ENCODE data around the gene ECT2L. TPM values are rescaled to one million over a fixed set of nuclear protein-coding genes. Genes with fewer than 3 reads are reported as not detected.
A peak's percentile ranks its signal among the peaks of the same experiment; 100 is the strongest.
"Not testable (repeated sequence)": the region's sequence is repeated elsewhere in the genome, so short reads cannot be mapped to it uniquely, and the experiment has no call there.

Gene ECT2L
- polyA plus RNA-seq, 2 of the 4 experiments (the other 2 are of a cell fraction) = 0.01 TPM; not detected in 1

DNA sequence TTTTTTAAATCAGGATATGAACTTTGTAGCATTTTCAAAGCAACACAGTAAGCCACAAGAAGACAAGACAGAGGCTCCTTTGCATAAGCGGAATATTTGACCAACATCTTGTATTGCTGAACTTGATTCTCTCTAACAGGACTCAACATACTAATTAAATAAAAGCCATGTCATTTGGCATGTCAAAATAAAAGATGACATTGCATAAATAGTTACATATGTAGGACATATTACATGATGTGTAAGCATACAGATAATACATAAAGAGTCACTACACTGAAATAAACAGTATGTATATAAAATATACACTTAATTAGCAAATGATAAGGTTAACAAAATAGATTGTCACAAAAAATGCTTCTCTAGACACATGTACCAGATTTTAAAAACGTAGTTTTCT is 129.9 kb downstream of the ECT2L start:
- 87% methylated on average over 2 of the region's 2 CpGs for WGBS (ENCODE audit: missing lambda C conversion rate)
- POLR2A ChIA-PET = no interaction called here
- TF ChIP-seq FOSL2 (IDR thresholded peaks at IDR 0.05) = no peak
- TF ChIP-seq FOSL2 (CRISPR knock-in tag; IDR thresholded peaks at IDR 0.05) = no peak
- TF ChIP-seq MAFK (IDR thresholded peaks at IDR 0.05; ENCODE audit: partially characterized antibody) = peak; percentile 67
- TF ChIP-seq EP300 (IDR thresholded peaks at IDR 0.05) = no peak
- TF ChIP-seq NFE2L2 (conservative IDR thresholded peaks at IDR 0.05; ENCODE audit: low read length) = 0 out of 2 replicates have a peak, but pooled peaks have one; percentile 2
- TF ChIP-seq, protein P1, sequence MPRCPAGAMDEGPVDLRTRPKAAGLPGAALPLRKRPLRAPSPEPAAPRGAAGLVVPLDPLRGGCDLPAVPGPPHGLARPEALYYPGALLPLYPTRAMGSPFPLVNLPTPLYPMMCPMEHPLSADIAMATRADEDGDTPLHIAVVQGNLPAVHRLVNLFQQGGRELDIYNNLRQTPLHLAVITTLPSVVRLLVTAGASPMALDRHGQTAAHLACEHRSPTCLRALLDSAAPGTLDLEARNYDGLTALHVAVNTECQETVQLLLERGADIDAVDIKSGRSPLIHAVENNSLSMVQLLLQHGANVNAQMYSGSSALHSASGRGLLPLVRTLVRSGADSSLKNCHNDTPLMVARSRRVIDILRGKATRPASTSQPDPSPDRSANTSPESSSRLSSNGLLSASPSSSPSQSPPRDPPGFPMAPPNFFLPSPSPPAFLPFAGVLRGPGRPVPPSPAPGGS (IDR thresholded peaks at IDR 0.05) = no peak
- FAIRE-seq (no peak), DNase-seq (ENCODE audit: low read depth in 1 of 2, low spot score in 1 of 2) (no peak), ATAC-seq (no peak)
- Histone ChIP-seq H3K9me3 (no peaks in the 10 kb centered on the region), H3K4me3 (no peak overlapping the region), H3K4me1 (no peaks in the 10 kb centered on the region), H3K27ac (no peak overlapping the region), H3K4me2 (no peak overlapping the region)
- CTCF ChIA-PET = no interaction called here

- POLR2A ChIA-PET = no interaction called here
- Histone ChIP-seq H3K4me3 (no peak overlapping the region), H3K4me2 (no peak overlapping the region), H3K27ac (no peak overlapping the region), H3K9me3 (no peaks in the 10 kb centered on the region), H3K4me1 (no peaks in the 10 kb centered on the region)
- ATAC-seq (no peak), DNase-seq (ENCODE audit: low read depth in 1 of 2, low spot score in 1 of 2) (no peak), FAIRE-seq (no peak)
- CTCF ChIA-PET = no interaction called here
- TF ChIP-seq, protein P1 (IDR thresholded peaks at IDR 0.05) = no peak
- TF ChIP-seq KDM1A (IDR thresholded peaks at IDR 0.05; ENCODE audit: low read depth) (no peak), ZFP36 (IDR thresholded peaks at IDR 0.05; ENCODE audit: borderline replicate concordance, partially characterized antibody) (no peak), MYC (IDR thresholded peaks at IDR 0.05; ENCODE audit: borderline replicate concordance, low read length) (no peak)
- WGBS (ENCODE audit: missing lambda C conversion rate) = 92% methylated on average over 3 of the region's 3 CpGs
These were observed 130.7 kb downstream of the ECT2L start for GRCh38 chr6:138926579-138926978.

GRCh38 chr6:138931660-138932059 is 135.8 kb downstream of the ECT2L start:
- TF ChIP-seq, protein P2, sequence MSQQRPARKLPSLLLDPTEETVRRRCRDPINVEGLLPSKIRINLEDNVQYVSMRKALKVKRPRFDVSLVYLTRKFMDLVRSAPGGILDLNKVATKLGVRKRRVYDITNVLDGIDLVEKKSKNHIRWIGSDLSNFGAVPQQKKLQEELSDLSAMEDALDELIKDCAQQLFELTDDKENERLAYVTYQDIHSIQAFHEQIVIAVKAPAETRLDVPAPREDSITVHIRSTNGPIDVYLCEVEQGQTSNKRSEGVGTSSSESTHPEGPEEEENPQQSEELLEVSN (IDR thresholded peaks at IDR 0.05; ENCODE audit: borderline replicate concordance, low read depth) = no peak
- ATAC-seq = no peak
- 90% methylated on average over 1 of the region's 1 CpG for WGBS (ENCODE audit: missing lambda C conversion rate)
- ChIA-PET POLR2A (no interaction called here), CTCF (no interaction called here)
- H3K27ac ChIP-seq = no peak overlapping the region
- no peaks in the 10 kb centered on the region for H3K9me3 ChIP-seq
- no peaks in the 10 kb centered on the region for H3K4me1 ChIP-seq
- DNase-seq (ENCODE audit: low read depth in 1 of 2, low spot score in 1 of 2) = no peak
- no peak overlapping the region for H3K4me3 ChIP-seq
- H3K4me2 ChIP-seq = no peak overlapping the region
- FAIRE-seq = no peak

DNA sequence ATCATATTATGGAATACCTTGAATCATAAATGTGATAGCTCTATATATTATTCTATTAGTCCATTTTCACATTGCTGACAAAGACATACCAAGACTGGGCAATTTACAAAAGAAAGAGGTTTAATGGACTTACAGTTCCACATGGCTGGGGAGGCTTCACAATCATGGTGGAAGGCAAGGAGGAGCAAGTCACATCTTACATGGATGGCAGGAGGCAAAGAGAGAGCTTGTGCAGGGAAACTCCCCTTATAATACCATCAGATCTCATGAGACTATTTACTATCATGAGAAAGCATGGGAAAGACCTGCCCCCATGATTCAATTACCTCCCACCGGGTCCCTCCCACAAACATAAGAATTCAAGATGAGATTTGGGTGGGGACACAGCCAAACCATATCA is 141.0 kb downstream of the ECT2L start:
- 93% methylated on average over 1 of the region's 1 CpG for WGBS (ENCODE audit: missing lambda C conversion rate)

DNA sequence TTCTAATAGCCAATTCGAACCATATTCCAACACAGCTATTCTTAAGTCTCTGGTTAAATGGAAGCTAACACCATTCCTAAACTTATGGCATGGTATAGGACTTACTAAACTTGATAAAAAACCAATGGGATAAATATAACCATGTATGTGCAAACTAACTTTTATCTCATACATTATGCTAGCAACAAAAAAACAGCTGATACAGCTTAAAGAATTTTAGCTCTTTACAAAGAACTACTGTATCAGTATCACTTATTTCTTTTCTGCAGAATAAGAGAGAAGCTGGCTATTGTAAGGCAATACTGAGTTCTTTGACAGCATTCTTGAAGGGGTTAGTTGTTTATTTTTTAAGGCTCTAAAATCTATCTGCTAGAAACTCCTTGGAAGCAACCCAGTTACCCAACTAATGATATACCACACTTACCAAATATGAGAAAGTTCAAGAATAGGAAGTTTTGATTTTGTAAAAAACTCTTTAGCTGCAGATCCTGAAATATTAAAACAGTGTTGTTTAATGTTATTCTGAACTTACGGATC is 147.3 kb downstream of the ECT2L start:
- H3K4me3 ChIP-seq = no peak overlapping the region
- ChIA-PET POLR2A (no interaction called here), CTCF (interaction anchor here (1.0 kb wide), 1 partner anchor 32 kb away, joined by 3 read pairs; no protein-coding TSS in a partner anchor)
- H3K27ac ChIP-seq = no peak overlapping the region
- peaks cover 17% of the 10 kb centered on the region for H3K4me1 ChIP-seq
- FAIRE-seq = no peak
- no peak for ATAC-seq
- H3K4me2 ChIP-seq = no peak overlapping the region
- DNase-seq (ENCODE audit: low read depth in 1 of 2, low spot score in 1 of 2) = no peak
- 90% methylated on average over 2 of the region's 2 CpGs for WGBS (ENCODE audit: missing lambda C conversion rate)
- TF ChIP-seq MAFK (IDR thresholded peaks at IDR 0.05; ENCODE audit: partially characterized antibody) (peak; percentile 5), CHD4 (IDR thresholded peaks at IDR 0.05; ENCODE audit: borderline replicate concordance) (no peak)
- H3K9me3 ChIP-seq = no peaks in the 10 kb centered on the region

More for the DNA sequence above, 141.0 kb downstream of the ECT2L start:
- H3K9me3 ChIP-seq; H3K27ac ChIP-seq; ATAC-seq; FAIRE-seq; DNase-seq (ENCODE audit: low read depth in 1 of 2, low spot score in 1 of 2); POLR2A ChIA-PET; CTCF ChIA-PET; H3K4me3 ChIP-seq; H3K4me2 ChIP-seq; H3K4me1 ChIP-seq: not testable (repeated sequence)

Measured in A549 (cell line).